ENCODE data around the gene ARID1B.
"Not testable (repeated sequence)": the region's sequence is repeated elsewhere in the genome, so short reads cannot be mapped to it uniquely, and the experiment has no call there.

ARID1B gene

DNA sequence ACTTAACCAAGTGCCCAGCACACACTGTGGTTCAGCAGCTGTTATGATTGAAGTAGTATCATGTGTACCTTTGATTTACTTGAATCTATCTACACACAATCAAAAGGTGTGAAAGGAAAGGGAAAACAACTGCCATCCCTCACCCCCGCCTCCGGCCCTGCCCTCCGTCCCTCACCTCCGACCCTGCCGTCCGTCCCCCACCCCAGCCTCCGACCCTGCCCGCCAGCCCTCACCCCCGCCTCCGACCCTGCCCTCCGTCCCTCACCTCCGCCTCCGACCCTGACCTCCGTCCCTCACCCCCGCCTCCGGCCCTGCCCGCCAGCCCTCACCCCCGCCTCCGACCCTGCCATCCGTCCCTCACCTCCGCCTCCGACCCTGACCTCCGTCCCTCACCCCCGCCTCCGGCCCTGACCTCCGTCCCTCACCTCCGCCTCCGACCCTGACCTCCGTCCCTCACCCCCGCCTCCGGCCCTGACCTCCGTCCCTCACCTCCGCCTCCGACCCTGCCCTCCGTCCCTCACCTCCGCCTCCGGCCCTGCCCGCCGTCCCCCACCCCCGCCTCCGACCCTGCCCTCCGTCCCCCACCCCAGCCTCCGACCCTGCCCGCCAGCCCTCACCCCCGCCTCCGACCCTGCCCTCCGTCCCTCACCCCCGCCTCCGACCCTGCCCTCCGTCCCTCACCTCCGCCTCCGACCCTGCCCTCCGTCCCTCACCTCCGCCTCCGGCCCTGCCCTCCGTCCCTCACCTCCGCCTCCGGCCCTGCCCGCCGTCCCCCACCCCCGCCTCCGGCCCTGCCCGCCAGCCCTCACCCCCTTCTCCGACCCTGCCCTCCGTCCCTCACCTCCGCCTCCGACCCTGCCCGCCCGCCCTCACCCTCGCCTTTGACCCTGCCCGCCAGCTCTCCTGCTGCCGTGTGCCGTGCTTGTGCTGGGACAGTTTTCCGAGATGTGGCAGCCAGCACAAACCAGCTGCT lies 370.2 kb downstream of the ARID1B start:
- not testable (repeated sequence) for H3K9me3 ChIP-seq (replicated peaks in 1 of 2; ENCODE audit: control insufficient read depth in 2 of 2, insufficient read depth in 1 of 2, low read depth in 1 of 2, low read length in 2 of 2); DNase-seq (ENCODE audit: low spot score); H3K4ac ChIP-seq (ENCODE audit: low read length); H4K91ac ChIP-seq (ENCODE audit: low read depth, low read length, poor library complexity); H3K18ac ChIP-seq (ENCODE audit: low read length); H3K27me3 ChIP-seq (ENCODE audit: control insufficient read depth in 3 of 3, insufficient read depth in 3 of 3, low read depth in 1 of 3, low read length in 3 of 3); H3K4me2 ChIP-seq (ENCODE audit: insufficient read depth, low read length, poor library complexity, severe bottlenecking); H3K4me3 ChIP-seq (ENCODE audit: low read length in 2 of 2); H2BK120ac ChIP-seq (ENCODE audit: low read depth, low read length); H3K23ac ChIP-seq (ENCODE audit: low read depth, low read length, poor library complexity); H3K14ac ChIP-seq (ENCODE audit: low read length); H4K8ac ChIP-seq (ENCODE audit: low read depth, low read length); H2AFZ ChIP-seq (ENCODE audit: low read length); H2BK12ac ChIP-seq (ENCODE audit: low read length); H2BK5ac ChIP-seq (ENCODE audit: low read length); H3K79me1 ChIP-seq (ENCODE audit: low read depth, low read length); H3K9ac ChIP-seq (ENCODE audit: low read depth, low read length, poor library complexity); H2AK5ac ChIP-seq (ENCODE audit: low read depth, low read length); H2BK15ac ChIP-seq (ENCODE audit: low read length); H3K27ac ChIP-seq (replicated peaks; ENCODE audit: low read length)
- Histone ChIP-seq H3K36me3 (replicated peaks in 1 of 2; ENCODE audit: control insufficient read depth in 2 of 2, insufficient read depth in 2 of 2, low read length in 2 of 2) (peaks cover 8 to 43% of the 10 kb centered on the region in 2 donors), H3K4me1 (ENCODE audit: control insufficient read depth in 2 of 2, insufficient read depth in 1 of 2, low read depth in 1 of 2, low read length in 2 of 2) (peaks cover 8 to 34% of the 10 kb centered on the region in 2 donors)
- WGBS, 2 donors (ENCODE audit: extremely low coverage in 2 of 2, insufficient read length in 2 of 2, insufficient replicate concordance in 1 of 2), result no CpG with 5 or more reads among the region's 74 CpGs

DNA sequence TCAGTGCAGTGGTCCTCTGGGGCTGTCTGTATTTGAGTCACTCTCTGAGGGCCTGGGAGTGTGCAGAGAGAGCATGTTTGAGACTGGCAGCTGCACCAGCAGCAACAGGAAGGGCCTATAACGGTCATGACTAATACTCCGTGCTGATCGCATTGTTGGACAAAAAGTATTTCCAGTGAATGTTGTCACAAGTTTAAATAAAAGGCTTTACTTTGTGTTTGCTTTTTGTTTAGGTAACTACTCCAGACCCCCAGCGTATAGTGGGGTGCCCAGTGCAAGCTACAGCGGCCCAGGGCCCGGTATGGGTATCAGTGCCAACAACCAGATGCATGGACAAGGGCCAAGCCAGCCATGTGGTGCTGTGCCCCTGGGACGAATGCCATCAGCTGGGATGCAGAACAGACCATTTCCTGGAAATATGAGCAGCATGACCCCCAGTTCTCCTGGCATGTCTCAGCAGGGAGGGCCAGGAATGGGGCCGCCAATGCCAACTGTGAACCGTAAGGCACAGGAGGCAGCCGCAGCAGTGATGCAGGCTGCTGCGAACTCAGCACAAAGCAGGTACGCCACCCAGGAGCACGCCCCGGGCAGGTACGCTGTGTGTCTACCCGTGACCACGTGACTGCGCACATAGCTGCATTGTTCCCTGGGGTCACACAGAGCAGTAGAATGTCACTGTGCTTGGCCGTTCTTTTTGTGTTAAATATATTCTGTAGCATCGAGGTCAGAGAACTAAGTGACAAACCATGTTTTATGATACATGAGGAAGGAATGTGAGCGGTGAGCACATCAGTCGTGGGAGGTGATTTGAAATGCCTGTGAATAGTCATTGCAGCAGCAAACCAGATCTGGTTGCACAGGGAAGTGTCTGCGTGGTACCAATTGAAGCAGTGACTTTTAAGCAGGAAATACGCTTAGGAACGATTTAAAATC lies 371.5 kb downstream of the ARID1B start:
- H3K18ac ChIP-seq (ENCODE audit: low read length), result peak overlapping the region; percentile 49
- peak overlapping the region; percentile 80 for H3K4ac ChIP-seq (ENCODE audit: low read length)
- no peak overlapping the region for H4K8ac ChIP-seq (ENCODE audit: low read depth, low read length)
- peaks cover 8 to 43% of the 10 kb centered on the region in 2 donors for H3K36me3 ChIP-seq (replicated peaks in 1 of 2; ENCODE audit: control insufficient read depth in 2 of 2, insufficient read depth in 2 of 2, low read length in 2 of 2)
- no peak overlapping the region for H4K91ac ChIP-seq (ENCODE audit: low read depth, low read length, poor library complexity)
- peak overlapping the region; percentile 77 for H3K23ac ChIP-seq (ENCODE audit: low read depth, low read length, poor library complexity)
- H3K9me3 ChIP-seq (replicated peaks in 1 of 2; ENCODE audit: control insufficient read depth in 2 of 2, insufficient read depth in 1 of 2, low read depth in 1 of 2, low read length in 2 of 2), result no peaks in the 10 kb centered on the region
- no peak overlapping the region for H3K4me2 ChIP-seq (ENCODE audit: insufficient read depth, low read length, poor library complexity, severe bottlenecking)
- peaks cover 8 to 28% of the 10 kb centered on the region in 2 donors for H3K4me1 ChIP-seq (ENCODE audit: control insufficient read depth in 2 of 2, insufficient read depth in 1 of 2, low read depth in 1 of 2, low read length in 2 of 2)
- H2AFZ ChIP-seq (ENCODE audit: low read length), result no peak overlapping the region
- H2AK5ac ChIP-seq (ENCODE audit: low read depth, low read length), result peak overlapping the region; percentile 58
- H2BK5ac ChIP-seq (ENCODE audit: low read length), result no peak overlapping the region
- no peaks in the 10 kb centered on the region for H3K79me1 ChIP-seq (ENCODE audit: low read depth, low read length)
- peak overlapping the region; percentile 81 for H3K9ac ChIP-seq (ENCODE audit: low read depth, low read length, poor library complexity)
- DNase-seq (ENCODE audit: low spot score), result no peak
- no peak overlapping the region for H2BK120ac ChIP-seq (ENCODE audit: low read depth, low read length)
- H3K27ac ChIP-seq (replicated peaks; ENCODE audit: low read length), result no peak overlapping the region
- H3K14ac ChIP-seq (ENCODE audit: low read length), result peak overlapping the region; percentile 82
- no peaks in the 10 kb centered on the region for H3K27me3 ChIP-seq (ENCODE audit: control insufficient read depth in 3 of 3, insufficient read depth in 3 of 3, low read depth in 1 of 3, low read length in 3 of 3)
- WGBS, 2 donors (ENCODE audit: extremely low coverage in 2 of 2, insufficient read length in 2 of 2, insufficient replicate concordance in 1 of 2), result no CpG with 5 or more reads among the region's 25 CpGs
- H2BK15ac ChIP-seq (ENCODE audit: low read length), result peak overlapping the region; percentile 41
- H3K4me3 ChIP-seq (ENCODE audit: low read length in 2 of 2), result no peak overlapping the region
- no peak overlapping the region for H2BK12ac ChIP-seq (ENCODE audit: low read length)

DNA sequence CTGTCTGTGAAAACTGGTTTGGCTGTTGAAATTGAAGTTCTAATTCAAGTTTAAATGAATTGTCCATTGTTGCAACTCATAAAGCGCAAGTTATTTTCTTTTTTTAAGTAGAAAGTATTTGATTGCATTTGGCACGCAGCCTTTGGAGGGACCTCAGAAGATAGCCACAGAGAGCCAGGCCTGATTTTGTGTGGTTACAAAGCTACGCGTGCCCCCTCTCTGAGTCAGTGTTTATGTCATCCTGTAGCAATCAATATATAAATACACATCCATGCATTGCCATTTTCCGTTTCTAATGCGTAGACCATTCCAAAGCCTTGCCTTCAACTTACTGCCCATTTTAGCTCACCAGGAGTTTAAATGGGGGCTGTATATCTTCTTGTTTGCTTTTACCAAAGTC lies 372.9 kb downstream of the ARID1B start:
- Histone ChIP-seq H3K36me3 (replicated peaks in 1 of 2; ENCODE audit: control insufficient read depth in 2 of 2, insufficient read depth in 2 of 2, low read length in 2 of 2) (peaks cover 8 to 49% of the 10 kb centered on the region in 2 donors), H3K4me1 (ENCODE audit: control insufficient read depth in 2 of 2, insufficient read depth in 1 of 2, low read depth in 1 of 2, low read length in 2 of 2) (peaks cover 8 to 17% of the 10 kb centered on the region in 2 donors), H3K4me3 (ENCODE audit: low read length in 2 of 2) (no peak overlapping the region), H2BK12ac (ENCODE audit: low read length) (no peak overlapping the region), H4K8ac (ENCODE audit: low read depth, low read length) (no peak overlapping the region), H3K4me2 (ENCODE audit: insufficient read depth, low read length, poor library complexity, severe bottlenecking) (no peak overlapping the region), H3K79me1 (ENCODE audit: low read depth, low read length) (no peaks in the 10 kb centered on the region), H2BK5ac (ENCODE audit: low read length) (no peak overlapping the region), H2BK15ac (ENCODE audit: low read length) (no peak overlapping the region), H2AK5ac (ENCODE audit: low read depth, low read length) (no peak overlapping the region), H2BK120ac (ENCODE audit: low read depth, low read length) (no peak overlapping the region), H3K27ac (replicated peaks; ENCODE audit: low read length) (no peak overlapping the region), H3K14ac (ENCODE audit: low read length) (no peak overlapping the region), H3K9ac (ENCODE audit: low read depth, low read length, poor library complexity) (no peak overlapping the region), H3K23ac (ENCODE audit: low read depth, low read length, poor library complexity) (no peak overlapping the region), H3K18ac (ENCODE audit: low read length) (no peak overlapping the region), H3K9me3 (replicated peaks in 1 of 2; ENCODE audit: control insufficient read depth in 2 of 2, insufficient read depth in 1 of 2, low read depth in 1 of 2, low read length in 2 of 2) (no peaks in the 10 kb centered on the region), H3K27me3 (ENCODE audit: control insufficient read depth in 3 of 3, insufficient read depth in 3 of 3, low read depth in 1 of 3, low read length in 3 of 3) (no peaks in the 10 kb centered on the region), H2AFZ (ENCODE audit: low read length) (no peak overlapping the region), H3K4ac (ENCODE audit: low read length) (no peak overlapping the region), H4K91ac (ENCODE audit: low read depth, low read length, poor library complexity) (no peak overlapping the region)
- WGBS, 2 donors (ENCODE audit: extremely low coverage in 2 of 2, insufficient read length in 2 of 2, insufficient replicate concordance in 1 of 2), result no CpG with 5 or more reads among the region's 6 CpGs
- no peak for DNase-seq (ENCODE audit: low spot score)
